CD4-positive, alpha-beta T cell treated with Interleukin-1 beta for 1 hour (primary cell): Measurements from ENCODE around the gene LRRC8E.
"Not testable (repeated sequence)": the region's sequence is repeated elsewhere in the genome, so short reads cannot be mapped to it uniquely, and the experiment has no call there.

Experiments
- DNase-seq, 2 donors: peaks; one replicate each; pipeline ENCODE4 v3.0.0-alpha.2; 2020 to 2022

LRRC8E gene

DNA sequence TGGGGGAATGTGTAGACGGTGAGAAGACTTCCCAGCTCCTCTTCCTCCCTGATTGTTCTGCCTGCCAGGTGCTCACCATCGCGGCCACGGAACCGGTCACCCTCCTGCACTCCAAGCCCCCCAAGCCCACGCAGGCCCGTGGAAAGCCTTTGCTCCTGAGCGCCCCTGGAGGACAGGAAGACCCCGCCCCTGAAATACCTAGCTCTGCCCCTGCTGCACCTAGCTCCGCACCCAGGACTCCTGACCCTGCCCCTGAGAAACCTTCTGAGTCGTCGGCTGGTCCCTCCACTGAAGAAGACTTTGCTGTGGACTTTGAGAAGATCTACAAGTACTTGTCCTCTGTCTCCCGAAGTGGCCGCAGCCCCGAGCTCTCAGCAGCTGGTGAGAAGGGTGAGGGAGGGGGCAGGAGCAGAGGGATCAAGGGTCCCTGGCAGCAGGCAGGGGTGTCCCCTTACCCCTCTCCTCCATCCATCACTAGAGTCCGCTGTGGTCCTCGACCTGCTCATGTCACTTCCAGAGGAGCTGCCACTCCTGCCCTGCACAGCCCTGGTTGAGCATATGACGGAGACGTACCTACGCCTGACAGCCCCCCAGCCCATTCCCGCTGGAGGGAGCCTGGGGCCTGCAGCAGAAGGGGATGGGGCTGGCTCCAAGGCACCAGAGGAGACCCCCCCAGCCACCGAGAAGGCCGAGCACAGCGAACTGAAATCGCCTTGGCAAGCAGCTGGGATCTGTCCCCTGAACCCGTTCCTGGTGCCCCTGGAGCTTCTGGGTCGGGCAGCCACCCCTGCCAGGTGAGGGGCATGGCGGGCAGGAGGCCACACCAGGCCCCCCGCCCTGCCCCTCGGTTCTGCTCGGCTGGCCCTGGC, 33.9 kb downstream of the LRRC8E start:
- DNase-seq = no peak

DNA sequence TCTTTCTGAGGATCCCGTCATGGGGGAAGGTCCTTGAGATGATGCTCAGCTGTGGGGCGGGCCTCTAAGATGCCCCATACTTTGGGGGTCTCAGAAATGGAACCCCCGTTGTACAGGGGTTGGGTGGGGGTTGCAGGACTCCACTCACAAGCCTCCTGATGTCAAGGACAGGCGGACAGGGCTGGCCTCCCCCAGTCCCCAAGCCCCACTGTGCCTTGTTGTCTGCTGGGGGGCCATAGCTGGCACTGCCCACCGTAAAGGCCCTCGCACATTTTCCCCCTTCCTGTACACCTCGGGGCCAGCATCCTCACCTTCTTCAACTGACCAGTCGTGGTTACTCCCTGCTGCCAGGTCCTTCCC, 34.5 kb downstream of the LRRC8E start:
- DNase-seq = no peak

DNA sequence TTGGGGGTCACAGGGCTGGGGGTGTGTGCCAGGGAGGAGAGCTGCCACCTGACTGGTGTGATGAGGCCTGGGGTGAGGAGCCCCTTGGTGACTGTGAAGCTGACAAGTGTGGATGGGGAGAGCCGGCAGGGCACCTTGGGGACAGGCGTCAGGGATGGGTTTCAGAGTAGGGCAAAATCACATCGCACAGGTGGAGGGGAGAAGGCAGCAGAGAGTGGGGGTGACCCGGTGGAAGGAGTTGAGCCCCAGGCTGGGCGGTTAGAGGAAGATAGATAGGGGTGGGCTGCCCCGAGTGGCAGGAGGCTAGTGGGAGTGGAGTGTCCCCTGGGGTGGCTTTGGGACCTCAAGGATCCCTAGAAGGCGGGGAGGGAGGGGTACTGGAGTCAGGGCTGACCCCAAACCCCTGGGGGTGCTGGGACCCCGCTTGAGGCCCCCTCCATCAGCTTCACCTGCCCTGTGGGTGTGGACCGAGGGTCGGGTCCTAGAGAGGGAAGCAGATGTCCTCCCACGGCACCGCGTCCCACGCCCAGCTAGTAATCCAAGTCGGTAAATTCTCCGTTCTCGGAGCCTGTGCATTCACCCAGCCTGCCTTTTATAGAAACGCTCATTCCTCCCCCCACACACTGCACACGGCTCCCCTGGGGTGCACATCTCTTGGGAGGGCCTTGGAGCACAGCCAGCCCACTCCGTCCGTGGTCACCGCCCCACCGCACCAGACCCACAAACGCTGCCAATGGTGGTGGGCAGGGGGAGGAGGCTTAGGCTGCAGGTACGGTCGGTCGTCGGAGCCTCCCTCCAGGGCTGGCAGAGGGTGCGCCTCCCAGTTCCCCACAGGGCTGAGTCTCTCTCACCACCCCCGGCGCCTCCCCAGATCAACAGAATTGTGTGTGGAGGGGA, 35.2 kb downstream of the LRRC8E start:
- DNase-seq = no peak

DNA sequence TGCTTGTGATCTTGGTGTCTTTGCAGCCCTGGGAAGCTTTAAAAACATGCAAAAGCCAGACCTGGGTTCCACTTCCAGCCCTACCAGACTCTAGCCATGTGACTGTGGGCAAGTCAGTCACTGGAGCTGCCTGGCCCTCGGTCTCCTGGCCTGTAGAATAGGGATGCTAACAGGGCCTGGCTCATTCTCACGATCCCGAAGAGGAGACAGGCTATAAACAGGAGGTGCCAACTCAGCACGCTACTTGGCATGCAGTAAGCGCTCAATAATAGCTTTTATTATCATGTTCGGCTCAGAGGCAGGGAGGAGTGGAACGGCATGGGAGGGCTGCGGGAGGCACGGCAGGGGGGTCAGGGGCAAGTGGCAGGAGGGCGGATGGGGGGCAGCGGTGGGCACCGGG, 35.9 kb downstream of the LRRC8E start:
- DNase-seq = no peak

DNA sequence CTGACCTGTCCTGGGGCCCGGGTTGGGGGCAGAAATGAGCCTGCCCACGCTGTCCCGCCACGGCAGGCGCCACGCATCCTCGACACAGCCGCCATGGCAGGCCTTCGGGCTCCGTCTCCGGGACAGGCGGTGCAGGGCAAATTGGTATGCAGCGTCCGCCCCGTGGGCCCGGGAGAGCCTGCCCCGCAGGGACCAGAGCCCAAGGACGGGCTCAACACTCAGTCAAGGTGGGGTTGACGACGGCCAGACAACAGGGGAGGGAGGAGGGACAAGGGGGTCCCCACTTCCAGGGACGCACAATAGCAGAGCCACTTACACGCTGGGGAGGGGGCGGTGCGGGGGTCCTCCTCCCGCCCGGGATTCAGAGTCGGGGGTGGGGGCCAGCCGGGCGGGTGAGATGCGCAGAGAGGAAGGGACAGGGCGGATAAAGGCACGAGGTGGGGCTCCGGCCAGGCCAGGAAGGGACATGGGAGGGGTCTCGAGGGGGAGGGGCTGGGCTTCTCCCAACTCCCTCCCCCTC, 36.4 kb downstream of the LRRC8E start:
- DNase-seq = no peak

DNA sequence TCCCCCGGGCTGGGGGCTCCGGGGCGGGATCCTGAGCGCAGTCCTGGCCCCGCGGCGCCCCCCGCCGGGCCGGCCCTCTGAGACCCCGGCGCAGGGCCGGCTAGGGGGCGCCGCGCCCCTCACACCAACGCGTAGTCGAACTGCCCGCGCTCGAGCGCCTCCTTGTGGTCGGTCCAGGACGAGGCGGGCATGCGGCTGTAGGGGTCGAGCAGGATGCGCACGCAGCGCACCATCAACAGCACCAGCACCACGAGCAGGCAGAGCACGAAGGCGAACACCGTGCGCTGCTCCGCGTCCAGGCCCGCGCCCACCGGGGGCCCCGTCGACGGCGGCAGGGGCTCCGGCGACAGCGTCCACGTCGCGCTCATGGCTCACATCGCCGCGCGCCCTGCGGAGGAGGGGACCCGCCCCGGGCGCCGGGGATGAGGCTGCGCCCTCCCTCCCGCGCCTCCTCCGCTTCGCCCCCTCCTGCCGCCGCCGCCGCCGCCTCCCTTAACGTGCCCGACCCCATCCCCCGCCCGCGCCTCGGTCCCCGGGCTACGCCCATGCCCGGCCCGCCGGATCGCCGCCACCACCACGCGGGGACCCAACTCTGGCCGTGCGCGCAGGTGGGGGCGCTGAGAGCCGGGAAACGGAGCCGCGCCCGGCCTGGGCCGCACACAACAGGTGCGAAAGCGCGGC, 37.0 kb downstream of the LRRC8E start:
- DNase-seq = peak; percentile 77 to 81

DNA sequence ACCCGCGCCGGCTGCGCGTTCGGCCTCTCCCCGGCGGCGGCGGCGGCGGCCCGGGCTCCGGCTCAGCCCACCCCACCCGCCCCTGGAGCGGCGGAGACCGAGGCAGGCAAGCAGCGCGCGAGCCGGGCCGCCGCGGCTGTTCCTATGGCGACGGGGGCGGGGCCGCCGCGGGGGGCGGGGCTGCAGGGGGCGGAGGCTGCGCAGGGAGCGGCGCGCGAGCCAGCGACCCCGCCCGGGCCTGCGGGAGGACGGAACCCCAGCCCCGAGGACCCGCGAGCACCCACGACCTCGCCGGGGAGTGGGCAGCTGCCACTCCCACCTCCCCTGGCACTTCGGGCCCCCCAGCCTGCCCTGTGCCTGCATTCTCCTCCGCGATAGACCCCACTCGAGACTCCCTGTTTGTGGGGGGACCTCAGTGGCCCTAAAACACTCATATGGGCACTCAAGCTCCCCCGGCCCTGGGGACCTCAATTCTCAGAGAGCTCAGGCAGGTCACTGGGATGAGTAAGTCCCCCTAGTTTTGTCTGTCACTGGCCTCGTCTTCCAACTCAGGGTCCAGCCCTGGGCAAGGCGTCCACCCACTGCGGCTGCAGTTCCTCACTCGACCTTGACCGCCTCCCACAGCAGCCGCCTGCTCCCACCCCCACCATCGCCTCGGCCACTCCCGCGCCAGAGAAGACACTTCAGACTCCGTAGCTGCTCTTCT, 37.9 kb downstream of the LRRC8E start, which contains the start of gene CTXN1:
Gene CTXN1 (minus strand): TSS at position 115 of the 706 bp plus-strand sequence. CDS start 597 bp downstream, outside the sequence.
- DNase-seq = peak; percentile 76 to 85

DNA sequence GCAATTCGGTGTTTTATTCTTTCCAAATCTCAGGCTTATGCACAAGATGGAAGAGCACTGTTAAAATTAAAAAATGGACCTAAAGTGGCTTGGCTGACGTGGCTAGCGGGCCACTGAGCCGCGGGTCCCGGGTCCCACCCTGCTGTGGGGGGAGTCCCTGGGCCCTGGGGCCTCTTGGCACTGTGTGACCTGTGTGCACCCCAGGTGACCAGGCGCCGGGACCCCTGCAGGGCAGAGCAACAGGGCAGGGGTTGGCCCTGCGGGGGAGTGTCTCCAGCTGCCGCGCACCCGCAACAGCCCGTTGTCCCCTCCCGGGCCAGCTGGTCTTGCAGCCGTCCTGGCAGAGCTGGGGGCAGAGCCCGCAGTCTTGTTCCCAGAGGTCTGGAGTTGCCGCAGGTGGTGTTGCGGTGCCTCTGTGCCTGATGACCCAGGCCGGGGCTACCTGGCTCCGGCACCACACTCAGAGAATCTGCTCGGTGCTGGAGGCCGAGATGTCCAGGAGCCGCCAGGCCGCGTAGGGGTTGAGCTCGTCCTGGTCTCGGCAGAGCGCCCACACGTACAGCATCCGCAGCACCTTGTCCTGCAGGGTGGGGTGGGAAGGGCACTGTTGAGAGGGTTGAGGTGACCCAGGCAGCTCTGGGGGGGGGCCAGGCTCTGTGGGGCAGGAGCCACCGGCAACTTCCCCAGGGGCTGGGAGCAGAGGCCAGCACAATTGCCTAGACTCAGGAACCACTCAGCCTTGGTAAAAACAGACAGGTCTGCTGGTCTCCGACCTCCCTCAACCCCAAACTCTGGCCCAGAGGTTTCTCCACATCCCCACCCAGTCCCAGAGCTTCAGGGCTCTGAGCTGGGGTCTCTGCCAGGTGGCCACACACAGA, 38.7 kb downstream of the LRRC8E start:
- DNase-seq = no peak

DNA sequence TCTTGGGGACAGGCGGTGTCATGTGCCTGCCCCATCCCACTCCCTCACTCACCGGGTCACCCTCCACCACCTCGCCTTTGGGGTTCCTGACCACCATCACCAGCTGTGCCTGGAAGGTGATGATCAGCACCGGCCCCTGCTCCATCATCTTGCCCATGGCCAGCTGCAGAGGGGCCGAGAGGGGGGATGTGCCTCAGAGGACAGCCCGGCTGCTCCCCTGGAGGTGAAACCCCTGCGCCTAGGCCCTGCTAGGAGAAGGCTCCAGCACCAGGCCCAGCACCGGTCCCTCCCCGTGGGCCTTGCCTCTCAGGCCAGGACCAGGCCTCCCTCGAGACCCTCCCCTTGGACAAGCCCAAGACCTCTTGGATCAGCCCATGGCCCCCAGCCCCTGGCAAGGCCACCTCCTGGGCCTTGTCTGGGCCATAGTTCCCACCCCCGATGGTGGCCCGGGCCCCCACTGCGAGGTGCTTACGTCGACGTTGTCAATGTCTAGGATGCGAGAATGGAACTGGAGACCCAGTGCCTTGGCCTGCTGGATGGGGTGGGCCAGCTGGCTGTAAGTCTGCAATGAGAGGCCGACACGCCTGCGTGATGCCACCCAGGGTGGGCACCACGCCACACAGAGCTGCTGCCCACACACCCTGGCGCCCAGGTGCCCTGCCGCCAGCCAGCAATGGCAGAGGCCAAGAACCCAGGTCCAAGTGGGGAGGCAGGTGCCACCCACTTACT, 39.5 kb downstream of the LRRC8E start:
- no peak for DNase-seq

DNA sequence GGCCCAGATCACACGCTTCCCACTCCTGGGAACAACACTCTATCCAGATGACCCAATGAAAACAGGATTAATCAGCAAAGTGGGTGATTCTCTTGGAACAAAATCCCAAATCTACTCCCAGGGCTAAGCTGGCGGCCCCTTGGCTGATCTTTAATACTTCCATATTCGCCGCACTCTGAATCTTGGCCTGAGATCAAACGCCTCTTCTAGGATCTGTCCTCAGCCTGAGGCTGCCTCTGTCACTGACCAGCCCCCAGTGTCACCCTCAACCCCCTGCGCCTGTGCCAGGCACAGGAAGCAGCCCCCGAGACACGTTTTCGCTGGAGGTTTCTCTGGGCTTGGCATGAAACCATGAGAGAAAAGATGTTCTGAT, 40.0 kb downstream of the LRRC8E start:
- DNase-seq = no peak

DNA sequence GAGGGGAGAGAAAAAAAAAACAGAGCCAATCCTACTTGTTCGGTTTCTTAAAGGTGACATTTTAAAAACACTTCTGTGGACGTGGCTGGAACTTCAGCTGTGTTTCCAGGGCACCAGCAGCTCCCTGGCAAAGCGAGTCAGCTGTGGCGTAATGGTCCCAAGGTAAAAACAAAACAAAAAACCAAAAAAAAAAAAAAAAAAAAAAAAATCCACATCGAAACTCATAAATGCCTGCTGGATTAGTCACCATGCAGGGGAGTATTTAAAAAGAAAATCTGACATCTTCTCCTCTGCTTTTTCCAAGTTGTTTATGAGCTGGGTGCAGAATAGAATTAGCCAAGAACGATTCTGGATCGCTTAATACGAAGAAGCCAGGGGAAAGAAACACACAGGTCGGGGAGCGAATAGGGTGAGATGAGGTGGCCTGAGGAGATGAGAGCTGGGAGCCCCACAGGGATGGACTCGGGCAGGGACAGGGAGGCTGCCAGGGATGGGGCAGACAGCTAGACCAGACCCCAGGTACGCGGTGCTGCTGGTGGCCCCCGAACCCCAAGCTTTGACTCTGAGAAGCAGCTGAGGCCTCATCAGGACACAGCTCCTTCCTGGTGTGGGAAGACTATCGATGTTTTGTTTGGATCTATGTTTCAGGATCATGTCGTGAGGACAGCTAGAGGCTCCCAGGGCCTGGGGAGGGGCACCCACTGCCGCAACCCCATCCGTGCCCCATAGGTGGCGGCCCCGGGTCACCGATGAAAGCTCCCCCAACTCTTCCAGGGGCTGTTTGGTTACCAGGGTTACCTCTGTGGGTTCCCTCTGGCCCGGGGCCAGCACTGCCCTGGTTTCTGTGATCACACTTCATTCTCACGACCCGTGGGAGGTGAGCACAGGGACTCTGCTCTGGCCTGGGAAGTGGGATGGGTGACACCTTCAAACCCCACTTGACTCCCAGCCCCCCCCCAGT, 40.7 kb downstream of the LRRC8E start:
- DNase-seq = peak; percentile 77 to 78

DNA sequence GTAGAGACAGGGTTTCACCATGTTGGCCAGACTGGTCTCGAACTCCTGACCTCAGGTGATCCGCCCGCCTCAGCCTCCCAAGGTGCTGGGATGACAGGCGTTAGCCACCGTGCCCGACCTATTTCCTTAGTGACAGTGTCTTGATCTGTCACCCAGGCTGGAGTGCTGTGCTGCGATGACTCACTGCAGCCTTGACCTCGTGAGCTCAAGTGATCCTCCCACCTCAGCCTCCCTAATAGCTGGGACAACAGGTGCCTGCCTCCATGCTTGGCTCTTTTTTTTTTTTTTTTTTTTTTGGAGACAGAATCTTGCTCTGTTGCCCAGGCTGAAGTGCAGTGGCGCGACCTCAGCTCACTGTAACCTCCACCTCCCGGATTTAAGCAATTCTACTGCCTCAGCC, 41.7 kb downstream of the LRRC8E start:
- DNase-seq = not testable (repeated sequence)

DNA sequence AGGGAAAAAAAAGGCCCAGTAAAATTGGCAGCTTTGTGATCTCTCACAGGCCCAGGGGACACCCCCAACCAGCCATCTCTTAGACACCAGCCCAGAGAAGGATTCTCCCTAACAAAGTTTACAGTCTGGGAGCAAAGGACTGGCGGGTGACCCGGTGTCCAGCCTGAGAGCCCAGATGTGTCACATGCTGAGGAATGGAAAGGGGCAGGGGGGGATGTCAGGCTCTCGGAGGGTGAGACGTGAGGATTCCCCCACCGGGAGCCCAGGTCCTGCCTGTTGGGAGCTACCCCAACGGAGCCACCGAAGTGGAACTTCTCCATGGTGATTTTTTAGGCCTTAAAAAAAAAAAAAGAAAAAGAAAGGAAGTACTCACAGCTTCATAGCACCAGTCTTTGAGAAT, 42.5 kb downstream of the LRRC8E start:
- no peak for DNase-seq

DNA sequence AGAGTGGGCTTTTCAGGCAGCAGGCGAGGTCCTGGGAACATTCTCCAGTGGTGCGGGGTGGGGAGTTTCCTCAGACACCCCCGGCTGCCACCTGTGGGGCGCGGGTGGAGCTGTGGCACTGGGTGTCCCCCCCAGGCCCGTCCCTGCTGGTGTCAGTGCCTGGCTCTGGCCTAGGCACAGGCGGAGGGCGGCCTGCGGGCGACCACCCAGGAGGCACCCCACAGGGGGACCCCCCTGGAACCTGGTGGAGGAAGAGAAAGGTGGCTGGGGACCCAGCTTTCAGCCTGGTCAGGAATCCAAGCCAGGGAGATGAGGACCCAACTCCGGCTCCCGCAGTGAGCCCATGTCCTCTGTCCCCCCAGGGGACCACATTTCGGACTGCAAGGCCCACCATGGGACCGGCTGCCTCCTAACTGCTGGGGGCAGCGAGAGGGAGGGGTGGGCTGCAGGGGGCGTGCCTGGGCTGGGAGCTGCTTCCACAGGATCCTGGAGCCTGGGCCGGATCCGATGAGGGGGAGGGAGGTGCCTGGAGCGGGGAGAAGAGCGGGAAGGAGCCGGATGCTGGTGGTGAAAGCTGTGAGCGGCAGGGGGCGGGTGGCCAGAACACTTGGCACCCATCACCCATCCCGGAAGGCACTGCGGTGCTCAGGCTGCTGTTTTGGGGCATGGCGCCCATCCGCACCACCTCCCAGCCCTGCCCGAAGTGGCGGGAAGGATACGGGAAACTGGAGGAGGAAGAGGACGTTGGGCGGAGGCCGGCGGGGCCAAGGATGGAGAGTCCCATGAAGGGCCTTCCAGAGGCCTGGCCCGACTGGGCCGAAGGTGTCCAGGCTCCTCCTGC, 43.1 kb downstream of the LRRC8E start:
- DNase-seq = no peak

DNA sequence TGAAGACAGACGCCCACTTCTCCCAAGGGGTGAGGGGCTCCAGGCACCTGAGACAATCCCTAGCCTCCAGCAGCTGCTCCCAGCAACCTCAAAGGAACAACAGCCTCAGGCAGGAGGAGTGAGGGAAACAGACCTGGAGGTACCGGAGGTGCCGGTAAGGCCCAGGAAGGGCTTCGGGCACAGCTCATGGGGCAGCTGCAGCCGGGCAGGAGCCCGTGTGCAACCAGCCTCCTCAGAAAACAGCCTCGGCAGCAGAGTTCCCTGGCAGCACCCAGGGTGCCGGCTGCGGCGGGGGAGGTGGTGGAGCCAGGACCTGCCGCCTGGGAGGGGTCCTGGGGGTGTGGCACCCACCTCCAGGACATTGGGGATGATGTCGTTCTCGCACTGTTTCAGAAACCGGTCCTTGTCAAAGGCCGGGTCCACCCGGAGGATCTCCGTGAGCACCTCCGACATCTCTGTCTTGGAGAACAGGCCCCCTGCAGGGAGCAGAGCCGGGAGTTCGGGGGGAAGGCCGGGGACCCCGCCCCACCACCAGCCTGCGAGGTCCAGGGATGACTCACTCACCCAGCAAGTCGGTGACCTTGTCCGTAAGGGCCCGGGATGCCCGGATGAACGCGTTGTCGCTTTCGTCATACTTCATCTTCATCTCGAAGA, 44.1 kb downstream of the LRRC8E start:
- DNase-seq = no peak

DNA sequence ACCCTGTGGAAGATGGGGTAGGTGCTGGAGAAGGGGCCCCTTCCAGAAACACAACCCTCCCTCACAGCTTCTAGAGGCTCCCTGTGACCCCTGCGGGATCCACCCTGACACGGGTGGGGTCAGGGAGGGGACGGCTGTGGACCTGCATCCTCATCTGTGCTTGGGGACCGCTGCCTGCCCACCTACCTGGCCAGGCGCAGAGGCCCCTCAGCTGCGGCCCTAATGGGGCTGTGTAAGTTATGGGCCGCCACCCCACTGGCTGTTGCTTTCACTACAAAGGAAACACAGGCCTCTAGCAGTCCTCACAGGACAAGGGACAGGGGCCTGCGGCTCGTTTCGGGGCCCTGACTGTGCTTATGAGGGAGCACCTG, 44.6 kb downstream of the LRRC8E start:
- DNase-seq = no peak

DNA sequence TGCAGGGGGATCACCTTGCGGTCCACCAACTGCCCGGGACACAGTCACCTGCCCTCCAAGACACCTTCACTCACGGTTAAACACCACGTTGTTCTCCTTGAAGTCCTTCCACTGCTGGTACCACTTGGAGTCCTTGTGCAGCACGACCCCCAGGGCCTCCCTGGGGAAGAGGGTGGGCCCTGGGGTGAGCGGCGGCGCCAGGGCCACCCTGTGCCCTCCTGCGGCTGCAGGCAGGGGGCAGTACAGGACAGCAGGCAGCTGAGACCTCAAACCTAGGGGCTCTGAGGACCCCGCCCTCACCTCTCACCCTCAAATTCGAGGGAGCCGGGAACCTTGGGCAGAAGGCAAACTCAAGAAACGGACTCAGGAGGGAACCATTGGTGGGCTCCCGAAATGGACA, 45.1 kb downstream of the LRRC8E start:
- no peak for DNase-seq
